OCI-LY7 (cell line): Measurements from ENCODE around the gene LEUTX. TPM values are rescaled to one million over a fixed set of nuclear protein-coding genes. Genes with fewer than 3 reads are reported as not detected.

Experiments used
- BruUV-seq: library from RNA; stranded (reverse); fragments of 400-500 nt; replicated peaks from 2 replicates; lab custom pipeline; 2021; lab: Mats Ljungman, UMichigan
- CTCF ChIA-PET: fragments of 300-600 bp; sonication (Branson Sonifier 250); formaldehyde crosslinking; loops from one replicate; lab custom pipeline; 2022; ENCODE audit warnings: antibody characterized with exemption; ENCODE audit not compliant: unreplicated experiment; lab: Charles Lee
- POLR2A ChIA-PET: fragments of 300-600 bp; sonication (Branson Sonifier 250); formaldehyde crosslinking; loops from one replicate; lab custom pipeline; 2022; ENCODE audit warnings: antibody characterized with exemption; lab: Charles Lee
- DNase-seq: peaks from one replicate; pipeline ENCODE4 v3.0.0-alpha.2; 2015; ENCODE audit warnings: low spot score
- H2AFZ ChIP-seq: fragments of 200-600 bp; sonication (generic), shearing (Covaris generic); 2 replicates; pipeline ENCODE4 v1.6.1; 2014; ENCODE audit warnings: mild to moderate bottlenecking, antibody characterized with exemption, low read length, moderate library complexity
- H3K27ac ChIP-seq: fragments of 200-600 bp; sonication (generic); 2 replicates; pipeline ENCODE4 v1.5.1; 2014; ENCODE audit warnings: mixed run types, low read depth, mild to moderate bottlenecking, moderate library complexity, low read length, inconsistent platforms; ENCODE audit not compliant: poor library complexity, severe bottlenecking
- H3K36me3 ChIP-seq: fragments of 200-600 bp; sonication (generic); 2 replicates; pipeline ENCODE4 v1.6.1; 2014; ENCODE audit warnings: mild to moderate bottlenecking, antibody characterized with exemption, low read length, moderate library complexity, mixed read lengths; ENCODE audit not compliant: insufficient read depth
- H3K4me1 ChIP-seq: fragments of 200-600 bp; sonication (generic); 2 replicates; pipeline ENCODE4 v1.5.1; 2014; ENCODE audit warnings: mild to moderate bottlenecking, low read length; ENCODE audit not compliant: insufficient read depth, poor library complexity, severe bottlenecking
- H3K4me2 ChIP-seq: fragments of 200-600 bp; sonication (generic); 2 replicates; pipeline ENCODE4 v1.6.1; 2014; ENCODE audit warnings: mild to moderate bottlenecking, low read length
- H3K4me3 ChIP-seq: fragments of 200-600 bp; sonication (generic); 2 replicates; pipeline ENCODE4 v1.5.1; 2014; ENCODE audit warnings: mild to moderate bottlenecking, low read depth, low read length; ENCODE audit not compliant: poor library complexity, severe bottlenecking
- H3K79me2 ChIP-seq: fragments of 200-600 bp; sonication (generic); 2 replicates; pipeline ENCODE4 v1.6.1; 2016; ENCODE audit warnings: low read depth, mild to moderate bottlenecking, low read length, moderate library complexity, mixed read lengths; ENCODE audit not compliant: insufficient read depth
- H3K9me2 ChIP-seq: fragments of 200-600 bp; sonication (generic); 2 replicates; pipeline ENCODE4 v1.6.1; 2016; ENCODE audit warnings: mild to moderate bottlenecking, low read length, mixed read lengths; ENCODE audit not compliant: insufficient read depth
- H3K9me3 ChIP-seq: fragments of 200-600 bp; sonication (generic); 2 replicates; pipeline ENCODE4 v1.6.1; 2014; ENCODE audit warnings: mild to moderate bottlenecking, mixed run types, low read length, mixed read lengths
- H4K20me1 ChIP-seq: fragments of 200-600 bp; sonication (generic); 2 replicates; pipeline ENCODE4 v1.6.1; 2014; ENCODE audit warnings: mild to moderate bottlenecking, antibody characterized with exemption, low read length, moderate library complexity, mixed read lengths; ENCODE audit not compliant: insufficient read depth
- EZH2phosphoT487 ChIP-seq: fragments of 200-600 bp; sonication (generic); IDR thresholded peaks from 2 replicates; pipeline ENCODE4 v1.6.1; 2018; ENCODE audit warnings: low read depth, borderline replicate concordance, mild to moderate bottlenecking, mixed run types, antibody characterized with exemption, low read length, moderate library complexity, mixed read lengths
- intact Hi-C: fragments of 100-400 bp; cut with micrococcal nuclease; formaldehyde crosslinking; loops from one replicate; pipeline ENCODE4 v1.10.0; 2022; ENCODE audit not compliant: unreplicated experiment
- total RNA-seq, 2 experiments: library from RNA; depleted of rRNA in 1 of 2; stranded (reverse); fragments of >200 nt in 1 of 2; shearing (Covaris generic) in 1 of 2; gene quantifications; 2 replicates each; pipeline ENCODE4 v1.2.3, GENCODE V29; 2014 to 2022
- TF ChIP-seq, protein P1 (sequence below): fragments of 200-600 bp; sonication (generic); conservative IDR thresholded peaks from 2 replicates; pipeline ENCODE4 v1.5.1; 2014; ENCODE audit warnings: mild to moderate bottlenecking, antibody characterized with exemption, low read length, moderate library complexity, mixed read lengths

Gene LEUTX
- total RNA-seq, 2 experiments from 2014 or later = not detected

DNA sequence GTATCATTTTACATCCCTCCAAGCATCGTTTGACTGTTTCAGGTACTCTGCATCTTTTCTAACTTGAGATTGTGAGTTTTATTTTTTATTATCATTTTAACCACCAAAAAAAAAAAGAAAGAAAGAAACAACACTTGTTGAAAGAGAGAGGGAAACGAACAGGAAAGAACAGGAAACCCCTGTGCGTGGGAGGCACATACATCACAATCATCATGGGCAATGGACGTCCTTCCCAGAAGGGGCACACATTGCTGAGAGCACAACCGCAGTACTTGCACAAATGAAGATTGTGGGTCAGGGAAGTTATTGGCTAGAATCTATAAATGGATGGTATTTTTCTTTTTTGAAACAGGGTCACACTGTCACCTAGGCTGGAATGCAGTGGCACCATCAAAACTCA, 42.6 kb upstream of the LEUTX start:
- Histone ChIP-seq H2AFZ (no peak overlapping the region), H4K20me1 (no peaks in the 10 kb centered on the region), H3K27ac (no peak overlapping the region), H3K36me3 (no peaks in the 10 kb centered on the region), H3K79me2 (no peaks in the 10 kb centered on the region), H3K9me3 (no peaks in the 10 kb centered on the region), H3K9me2 (no peaks in the 10 kb centered on the region), H3K4me3 (no peak overlapping the region), H3K4me2 (no peak overlapping the region), H3K4me1 (no peaks in the 10 kb centered on the region)
- POLR2A ChIA-PET = interaction anchor here (0.6 kb wide), 1 partner anchor 1895 kb away, joined by 3 read pairs; no protein-coding TSS in a partner anchor
- no peak for DNase-seq
- intact Hi-C loops = no loop called here
- no TSS peak for BruUV-seq
- TF ChIP-seq, protein P1, sequence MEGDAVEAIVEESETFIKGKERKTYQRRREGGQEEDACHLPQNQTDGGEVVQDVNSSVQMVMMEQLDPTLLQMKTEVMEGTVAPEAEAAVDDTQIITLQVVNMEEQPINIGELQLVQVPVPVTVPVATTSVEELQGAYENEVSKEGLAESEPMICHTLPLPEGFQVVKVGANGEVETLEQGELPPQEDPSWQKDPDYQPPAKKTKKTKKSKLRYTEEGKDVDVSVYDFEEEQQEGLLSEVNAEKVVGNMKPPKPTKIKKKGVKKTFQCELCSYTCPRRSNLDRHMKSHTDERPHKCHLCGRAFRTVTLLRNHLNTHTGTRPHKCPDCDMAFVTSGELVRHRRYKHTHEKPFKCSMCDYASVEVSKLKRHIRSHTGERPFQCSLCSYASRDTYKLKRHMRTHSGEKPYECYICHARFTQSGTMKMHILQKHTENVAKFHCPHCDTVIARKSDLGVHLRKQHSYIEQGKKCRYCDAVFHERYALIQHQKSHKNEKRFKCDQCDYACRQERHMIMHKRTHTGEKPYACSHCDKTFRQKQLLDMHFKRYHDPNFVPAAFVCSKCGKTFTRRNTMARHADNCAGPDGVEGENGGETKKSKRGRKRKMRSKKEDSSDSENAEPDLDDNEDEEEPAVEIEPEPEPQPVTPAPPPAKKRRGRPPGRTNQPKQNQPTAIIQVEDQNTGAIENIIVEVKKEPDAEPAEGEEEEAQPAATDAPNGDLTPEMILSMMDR = no peak
- TF ChIP-seq EZH2phosphoT487 = no peak
- CTCF ChIA-PET = no interaction called here

DNA sequence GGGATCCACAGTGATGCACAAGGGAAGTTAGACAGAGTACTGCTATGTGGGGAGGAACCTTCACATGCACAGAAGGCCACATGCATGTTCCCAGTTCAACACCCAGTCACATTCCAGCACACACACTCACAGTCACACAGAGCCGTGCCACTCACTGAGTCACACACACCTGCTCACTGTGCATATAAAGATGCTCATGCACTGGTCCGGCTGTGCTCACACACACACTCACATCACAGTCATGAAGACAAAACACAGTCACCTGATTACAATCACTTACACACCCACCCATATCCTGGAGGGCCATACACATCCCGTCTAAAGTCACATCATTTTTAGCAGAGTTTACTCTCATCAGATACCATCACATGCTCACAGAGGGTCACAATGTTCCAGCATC, 41.3 kb upstream of the LEUTX start:
- Histone ChIP-seq H3K27ac (no peak overlapping the region), H3K79me2 (no peaks in the 10 kb centered on the region), H4K20me1 (no peaks in the 10 kb centered on the region), H3K4me2 (no peak overlapping the region), H2AFZ (no peak overlapping the region), H3K9me2 (no peaks in the 10 kb centered on the region), H3K4me1 (no peaks in the 10 kb centered on the region), H3K36me3 (no peaks in the 10 kb centered on the region), H3K9me3 (no peaks in the 10 kb centered on the region), H3K4me3 (no peak overlapping the region)
- TF ChIP-seq EZH2phosphoT487 = no peak
- TF ChIP-seq, protein P1 = no peak
- DNase-seq = no peak
- intact Hi-C loops = no loop called here
- BruUV-seq = no TSS peak
- ChIA-PET POLR2A (no interaction called here), CTCF (no interaction called here)

DNA sequence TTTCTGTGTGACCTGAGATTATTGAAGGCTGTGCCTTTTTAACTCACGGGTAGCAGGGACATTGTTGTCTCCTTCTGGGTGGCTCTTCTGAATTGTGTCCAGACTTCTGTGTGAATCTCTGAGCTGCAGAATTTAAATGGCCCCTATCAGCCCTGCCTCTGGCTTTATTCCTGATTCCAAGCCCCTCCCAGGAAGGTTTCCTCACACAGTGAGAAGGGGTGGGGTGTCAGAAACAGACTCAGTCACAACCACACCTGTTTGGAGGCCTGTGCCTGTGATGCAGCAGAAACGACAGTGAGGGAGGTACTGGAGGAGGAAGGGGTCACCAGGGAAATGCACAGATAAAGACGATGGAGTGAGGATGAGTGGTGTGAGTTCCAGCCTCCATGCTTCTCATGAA, 40.8 kb upstream of the LEUTX start, which contains the start of gene CLC:
Gene CLC, minus strand, starts transcription at position 139 of the 400 bp plus-strand sequence. Its CDS starts 77 bp downstream, at position 62.
- Histone ChIP-seq H3K4me2 (no peak within 1 kb of the TSS), H3K36me3 (no peaks in the 10 kb centered on the region), H3K4me3 (no peak within 1 kb of the TSS), H3K4me1 (no peaks in the 10 kb centered on the region), H3K9me2 (no peaks in the 10 kb centered on the region), H3K79me2 (no peaks in the 10 kb centered on the region), H4K20me1 (no peaks in the 10 kb centered on the region), H3K27ac (no peak within 1 kb of the TSS), H2AFZ (no peak within 1 kb of the TSS), H3K9me3 (no peaks in the 10 kb centered on the region)
- no TSS peak for BruUV-seq
- ChIA-PET POLR2A (interaction anchor here (0.6 kb wide), 1 partner anchor 328 kb away, joined by 4 read pairs; no protein-coding TSS in a partner anchor), CTCF (no interaction called here)
- DNase-seq = no peak
- intact Hi-C loops = no loop called here
- TF ChIP-seq, protein P1 = no peak
- no peak for TF ChIP-seq EZH2phosphoT487
